Measurements from ENCODE around the gene ATP13A5.

Gene ATP13A5

GRCh38 chr3:193347521-193348501 is 30.7 kb downstream of the ATP13A5 start:
- no peak for DNase-seq

- DNase-seq: no peak
Measured at GRCh38 chr3:193346259-193346658, 32.3 kb downstream of the ATP13A5 start.

GRCh38 chr3:193345431-193345830 is 33.1 kb downstream of the ATP13A5 start:
- DNase-seq: no peak

- no peak for DNase-seq
Measured at GRCh38 chr3:193344486-193344885, 34.1 kb downstream of the ATP13A5 start.

- no peak for DNase-seq
Measured at GRCh38 chr3:193343726-193344222, 34.8 kb downstream of the ATP13A5 start.

GRCh38 chr3:193342551-193342950 is 36.0 kb downstream of the ATP13A5 start:
- no peak for DNase-seq

- DNase-seq: no peak
Measured at GRCh38 chr3:193335031-193335430, 43.5 kb downstream of the ATP13A5 start.

GRCh38 chr3:193333229-193333628 is 45.3 kb downstream of the ATP13A5 start:
- DNase-seq: no peak

GRCh38 chr3:193330555-193331204 is 47.9 kb downstream of the ATP13A5 start:
- DNase-seq: no peak

- DNase-seq: no peak
Measured at GRCh38 chr3:193317682-193318300, 60.8 kb downstream of the ATP13A5 start.

GRCh38 chr3:193314161-193314560 is 64.4 kb downstream of the ATP13A5 start:
- no peak for DNase-seq

- no peak for DNase-seq
Measured at GRCh38 chr3:193313061-193313958, 65.2 kb downstream of the ATP13A5 start.

GRCh38 chr3:193310914-193311723 is 67.4 kb downstream of the ATP13A5 start:
- DNase-seq: no peak

- no peak for DNase-seq
Measured at GRCh38 chr3:193305356-193305755, 73.2 kb downstream of the ATP13A5 start.

- DNase-seq: no peak
Measured at GRCh38 chr3:193301433-193301832, 77.1 kb downstream of the ATP13A5 start.

GRCh38 chr3:193297421-193297820 is 81.1 kb downstream of the ATP13A5 start:
- no peak for DNase-seq

GRCh38 chr3:193295985-193296384 is 82.6 kb downstream of the ATP13A5 start:
- DNase-seq: no peak

- no peak for DNase-seq
Measured at GRCh38 chr3:193292386-193292785, 86.2 kb downstream of the ATP13A5 start.

- no peak for DNase-seq
Measured at GRCh38 chr3:193271101-193271840, 107.3 kb downstream of the ATP13A5 start.

GRCh38 chr3:193270451-193270850 is 108.1 kb downstream of the ATP13A5 start:
- no peak for DNase-seq

Measured in HCEC 1CT (cell line).